HepG2 (cell line): ENCODE measurements around the gene IGFL2. TPM values are rescaled to one million over a fixed set of nuclear protein-coding genes. Genes with fewer than 3 reads are reported as not detected.

Experiments used
- BORCS8-MEF2B ChIP-seq: sonication (generic); formaldehyde crosslinking; IDR thresholded peaks from 2 replicates; pipeline ENCODE4 v1.8.0; 2022; ENCODE audit warnings: mild to moderate bottlenecking, missing genetic modification reagents
- HOXA7 ChIP-seq: sonication (generic); formaldehyde crosslinking; IDR thresholded peaks from 2 replicates; pipeline ENCODE4 v1.8.1; 2022; ENCODE audit warnings: mild to moderate bottlenecking, missing genetic modification reagents, moderate library complexity
- MEIS1 ChIP-seq: sonication (generic); formaldehyde crosslinking; IDR thresholded peaks from 2 replicates; pipeline ENCODE4 v1.9.0; 2021; ENCODE audit warnings: mild to moderate bottlenecking, missing genetic modification reagents, moderate library complexity, borderline replicate concordance
- MZF1 ChIP-seq: sonication (generic); formaldehyde crosslinking; IDR thresholded peaks from 2 replicates; pipeline ENCODE4 v1.8.1; 2023; ENCODE audit warnings: mild to moderate bottlenecking, missing genetic modification reagents, borderline replicate concordance
- U2AF2 ChIP-seq: fragments of 200-400 bp; formaldehyde crosslinking; IDR thresholded peaks from 2 replicates; pipeline ENCODE4 v1.6.1; 2017; ENCODE audit warnings: low read depth, mild to moderate bottlenecking, low read length
- ZFY ChIP-seq: sonication (generic); formaldehyde crosslinking; IDR thresholded peaks from 2 replicates; pipeline ENCODE4 v1.4.0; 2020; ENCODE audit warnings: missing genetic modification reagents
- ZFYVE20 ChIP-seq: sonication (generic); formaldehyde crosslinking; IDR thresholded peaks from 2 replicates; pipeline ENCODE4 v1.8.0; 2023; ENCODE audit warnings: low read depth, mild to moderate bottlenecking, moderate library complexity, missing genetic modification reagents, borderline replicate concordance
- ZNF20 ChIP-seq: sonication (generic); formaldehyde crosslinking; IDR thresholded peaks from 2 replicates; pipeline ENCODE4 v1.4.0; 2020; ENCODE audit warnings: mild to moderate bottlenecking, moderate library complexity, missing genetic modification reagents
- ZNF256 ChIP-seq: sonication (generic); formaldehyde crosslinking; conservative IDR thresholded peaks from 2 replicates; pipeline ENCODE4 v1.4.0; 2020; ENCODE audit warnings: missing genetic modification reagents
- ZNF460 ChIP-seq: sonication (generic); formaldehyde crosslinking; IDR thresholded peaks from 2 replicates; pipeline ENCODE4 v1.5.1; 2020; ENCODE audit warnings: missing genetic modification reagents, mild to moderate bottlenecking, borderline replicate concordance
- ZNF839 ChIP-seq: sonication (generic); formaldehyde crosslinking; IDR thresholded peaks from 2 replicates; pipeline ENCODE4 v1.4.0; 2020; ENCODE audit warnings: missing genetic modification reagents, mild to moderate bottlenecking, borderline replicate concordance
- ZSCAN25 ChIP-seq: sonication (generic); formaldehyde crosslinking; IDR thresholded peaks from 2 replicates; pipeline ENCODE4 v1.8.0; 2022; ENCODE audit warnings: mild to moderate bottlenecking, missing genetic modification reagents
- ZSCAN9 ChIP-seq: IDR thresholded peaks from 2 replicates; pipeline ENCODE4 v1.6.1; 2016; ENCODE audit warnings: borderline replicate concordance
- polyA plus RNA-seq, 8 experiments: library from polyadenylated mRNA; depleted of rRNA in 3 of 8; stranded (reverse) in 7 of 8; unstranded in 1 of 8; fragments of >200 nt; fragmentation: Illumina TruSeq in 4 of 8; extraction: Trizol in 4 of 8; gene quantifications; 2 replicates each; pipeline versions ENCODE4 v1.2.1 to v1.2.3, GENCODE V29; 2011 to 2016; ENCODE audit warnings: low read depth in 4 of 8, missing spikeins in 1 of 8, mixed read lengths in 1 of 8; ENCODE audit not compliant: insufficient read depth in 1 of 8
- total RNA-seq, 5 experiments: library from RNA; depleted of rRNA; stranded (reverse); fragments of >200 nt; fragmentation: Illumina TruSeq; extraction: Trizol; gene quantifications; 2 replicates each; pipeline ENCODE4 v1.2.3, GENCODE V29; 2016; ENCODE audit warnings: low read depth in 1 of 5
- TF ChIP-seq, protein P1 (sequence below): sonication (generic); formaldehyde crosslinking; IDR thresholded peaks from 2 replicates; pipeline ENCODE4 v1.4.0; 2020; ENCODE audit warnings: missing genetic modification reagents
- TF ChIP-seq, protein P2 (sequence below): sonication (generic); formaldehyde crosslinking; IDR thresholded peaks from 2 replicates; pipeline ENCODE4 v1.4.0; 2020; ENCODE audit warnings: missing genetic modification reagents, mild to moderate bottlenecking, borderline replicate concordance
- TF ChIP-seq, protein P3 (sequence below): IDR thresholded peaks from 2 replicates; pipeline ENCODE4 v1.6.1; 2016
- TF ChIP-seq, protein P4 (sequence below): sonication (generic); formaldehyde crosslinking; IDR thresholded peaks from 2 replicates; pipeline ENCODE4 v1.5.0; 2020; ENCODE audit warnings: missing genetic modification reagents
- TF ChIP-seq, protein P5 (sequence below): sonication (generic); formaldehyde crosslinking; IDR thresholded peaks from 2 replicates; pipeline ENCODE4 v1.8.0; 2022; ENCODE audit warnings: mild to moderate bottlenecking, missing genetic modification reagents, moderate library complexity
- TF ChIP-seq, protein P6 (sequence below): sonication (generic); formaldehyde crosslinking; IDR thresholded peaks from 2 replicates; pipeline ENCODE4 v1.9.0; 2021; ENCODE audit warnings: missing genetic modification reagents, borderline replicate concordance

Gene IGFL2
- total and polyA plus RNA-seq, 2 of the 13 experiments (the other 11 are each of a cell fraction or from before 2014, with no cell fraction given) = not detected

DNA sequence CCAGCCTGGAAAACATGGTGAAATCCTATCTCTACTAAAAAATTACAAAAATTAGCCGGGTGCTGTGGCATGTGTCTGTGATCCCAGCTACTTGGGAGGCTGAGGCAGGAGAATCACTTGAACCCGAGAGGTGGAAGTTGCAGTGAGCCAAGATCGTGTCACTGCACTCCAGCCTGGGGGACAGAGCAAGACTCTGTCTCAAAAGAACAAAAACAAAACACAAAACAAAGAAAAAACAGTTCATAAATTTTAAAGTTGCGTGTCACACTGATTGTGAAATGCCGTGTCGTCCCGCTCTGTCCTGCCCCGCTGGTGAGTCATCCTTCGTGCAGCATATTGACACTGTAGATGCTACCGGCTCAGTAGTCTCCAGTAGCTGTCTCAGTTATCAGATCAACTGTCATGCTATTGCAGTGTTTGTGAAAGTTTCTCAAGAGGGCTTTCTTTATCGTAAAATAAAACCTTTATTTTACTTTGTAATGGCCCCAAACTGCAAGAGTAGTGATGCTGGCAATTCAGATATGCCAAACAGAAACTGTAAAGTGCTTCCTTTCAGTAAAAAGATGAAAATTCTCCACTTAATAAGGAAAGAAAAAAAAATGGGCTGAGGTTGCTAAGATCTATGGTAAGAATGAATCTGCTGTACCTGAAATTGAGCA, 45.1 kb downstream of the IGFL2 start (continued):
- TF ChIP-seq, protein P1, sequence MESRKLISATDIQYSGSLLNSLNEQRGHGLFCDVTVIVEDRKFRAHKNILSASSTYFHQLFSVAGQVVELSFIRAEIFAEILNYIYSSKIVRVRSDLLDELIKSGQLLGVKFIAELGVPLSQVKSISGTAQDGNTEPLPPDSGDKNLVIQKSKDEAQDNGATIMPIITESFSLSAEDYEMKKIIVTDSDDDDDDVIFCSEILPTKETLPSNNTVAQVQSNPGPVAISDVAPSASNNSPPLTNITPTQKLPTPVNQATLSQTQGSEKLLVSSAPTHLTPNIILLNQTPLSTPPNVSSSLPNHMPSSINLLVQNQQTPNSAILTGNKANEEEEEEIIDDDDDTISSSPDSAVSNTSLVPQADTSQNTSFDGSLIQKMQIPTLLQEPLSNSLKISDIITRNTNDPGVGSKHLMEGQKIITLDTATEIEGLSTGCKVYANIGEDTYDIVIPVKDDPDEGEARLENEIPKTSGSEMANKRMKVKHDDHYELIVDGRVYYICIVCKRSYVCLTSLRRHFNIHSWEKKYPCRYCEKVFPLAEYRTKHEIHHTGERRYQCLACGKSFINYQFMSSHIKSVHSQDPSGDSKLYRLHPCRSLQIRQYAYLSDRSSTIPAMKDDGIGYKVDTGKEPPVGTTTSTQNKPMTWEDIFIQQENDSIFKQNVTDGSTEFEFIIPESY (CRISPR knock-in tag) = 0 out of 2 replicates have a peak, but pooled peaks have one; percentile 15
- TF ChIP-seq ZNF256 (CRISPR knock-in tag) (no peak), HOXA7 (CRISPR knock-in tag) (no peak), MEIS1 (CRISPR knock-in tag) (0 out of 2 replicates have a peak, but pooled peaks have one; percentile 20), BORCS8-MEF2B (CRISPR knock-in tag) (no peak), ZSCAN9 (CRISPR knock-in tag) (peak; percentile 42; the same call in 1 of the 2 replicates), MZF1 (no peak), ZNF460 (CRISPR knock-in tag) (no peak), U2AF2 (no peak), ZSCAN25 (no peak), ZNF20 (no peak), ZFY (CRISPR knock-in tag) (no peak), ZNF839 (CRISPR knock-in tag) (no peak), ZFYVE20 (CRISPR knock-in tag) (no peak)
- TF ChIP-seq, protein P2, sequence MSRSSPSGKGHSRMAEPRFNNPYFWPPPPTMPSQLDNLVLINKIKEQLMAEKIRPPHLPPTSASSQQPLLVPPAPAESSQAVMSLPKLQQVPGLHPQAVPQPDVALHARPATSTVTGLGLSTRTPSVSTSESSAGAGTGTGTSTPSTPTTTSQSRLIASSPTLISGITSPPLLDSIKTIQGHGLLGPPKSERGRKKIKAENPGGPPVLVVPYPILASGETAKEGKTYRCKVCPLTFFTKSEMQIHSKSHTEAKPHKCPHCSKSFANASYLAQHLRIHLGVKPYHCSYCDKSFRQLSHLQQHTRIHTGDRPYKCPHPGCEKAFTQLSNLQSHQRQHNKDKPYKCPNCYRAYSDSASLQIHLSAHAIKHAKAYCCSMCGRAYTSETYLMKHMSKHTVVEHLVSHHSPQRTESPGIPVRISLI = no peak
- TF ChIP-seq, protein P3, sequence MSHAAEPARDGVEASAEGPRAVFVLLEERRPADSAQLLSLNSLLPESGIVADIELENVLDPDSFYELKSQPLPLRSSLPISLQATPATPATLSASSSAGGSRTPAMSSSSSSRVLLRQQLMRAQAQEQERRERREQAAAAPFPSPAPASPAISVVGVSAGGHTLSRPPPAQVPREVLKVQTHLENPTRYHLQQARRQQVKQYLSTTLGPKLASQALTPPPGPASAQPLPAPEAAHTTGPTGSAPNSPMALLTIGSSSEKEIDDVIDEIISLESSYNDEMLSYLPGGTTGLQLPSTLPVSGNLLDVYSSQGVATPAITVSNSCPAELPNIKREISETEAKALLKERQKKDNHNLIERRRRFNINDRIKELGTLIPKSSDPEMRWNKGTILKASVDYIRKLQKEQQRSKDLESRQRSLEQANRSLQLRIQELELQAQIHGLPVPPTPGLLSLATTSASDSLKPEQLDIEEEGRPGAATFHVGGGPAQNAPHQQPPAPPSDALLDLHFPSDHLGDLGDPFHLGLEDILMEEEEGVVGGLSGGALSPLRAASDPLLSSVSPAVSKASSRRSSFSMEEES (CRISPR knock-in tag) = peak; percentile 59; the same call in 1 of the 2 replicates
- TF ChIP-seq, protein P4, sequence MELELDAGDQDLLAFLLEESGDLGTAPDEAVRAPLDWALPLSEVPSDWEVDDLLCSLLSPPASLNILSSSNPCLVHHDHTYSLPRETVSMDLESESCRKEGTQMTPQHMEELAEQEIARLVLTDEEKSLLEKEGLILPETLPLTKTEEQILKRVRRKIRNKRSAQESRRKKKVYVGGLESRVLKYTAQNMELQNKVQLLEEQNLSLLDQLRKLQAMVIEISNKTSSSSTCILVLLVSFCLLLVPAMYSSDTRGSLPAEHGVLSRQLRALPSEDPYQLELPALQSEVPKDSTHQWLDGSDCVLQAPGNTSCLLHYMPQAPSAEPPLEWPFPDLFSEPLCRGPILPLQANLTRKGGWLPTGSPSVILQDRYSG (CRISPR knock-in tag) = no peak
- TF ChIP-seq, protein P5, sequence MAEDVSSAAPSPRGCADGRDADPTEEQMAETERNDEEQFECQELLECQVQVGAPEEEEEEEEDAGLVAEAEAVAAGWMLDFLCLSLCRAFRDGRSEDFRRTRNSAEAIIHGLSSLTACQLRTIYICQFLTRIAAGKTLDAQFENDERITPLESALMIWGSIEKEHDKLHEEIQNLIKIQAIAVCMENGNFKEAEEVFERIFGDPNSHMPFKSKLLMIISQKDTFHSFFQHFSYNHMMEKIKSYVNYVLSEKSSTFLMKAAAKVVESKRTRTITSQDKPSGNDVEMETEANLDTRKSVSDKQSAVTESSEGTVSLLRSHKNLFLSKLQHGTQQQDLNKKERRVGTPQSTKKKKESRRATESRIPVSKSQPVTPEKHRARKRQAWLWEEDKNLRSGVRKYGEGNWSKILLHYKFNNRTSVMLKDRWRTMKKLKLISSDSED (CRISPR knock-in tag) = no peak
- TF ChIP-seq, protein P6, sequence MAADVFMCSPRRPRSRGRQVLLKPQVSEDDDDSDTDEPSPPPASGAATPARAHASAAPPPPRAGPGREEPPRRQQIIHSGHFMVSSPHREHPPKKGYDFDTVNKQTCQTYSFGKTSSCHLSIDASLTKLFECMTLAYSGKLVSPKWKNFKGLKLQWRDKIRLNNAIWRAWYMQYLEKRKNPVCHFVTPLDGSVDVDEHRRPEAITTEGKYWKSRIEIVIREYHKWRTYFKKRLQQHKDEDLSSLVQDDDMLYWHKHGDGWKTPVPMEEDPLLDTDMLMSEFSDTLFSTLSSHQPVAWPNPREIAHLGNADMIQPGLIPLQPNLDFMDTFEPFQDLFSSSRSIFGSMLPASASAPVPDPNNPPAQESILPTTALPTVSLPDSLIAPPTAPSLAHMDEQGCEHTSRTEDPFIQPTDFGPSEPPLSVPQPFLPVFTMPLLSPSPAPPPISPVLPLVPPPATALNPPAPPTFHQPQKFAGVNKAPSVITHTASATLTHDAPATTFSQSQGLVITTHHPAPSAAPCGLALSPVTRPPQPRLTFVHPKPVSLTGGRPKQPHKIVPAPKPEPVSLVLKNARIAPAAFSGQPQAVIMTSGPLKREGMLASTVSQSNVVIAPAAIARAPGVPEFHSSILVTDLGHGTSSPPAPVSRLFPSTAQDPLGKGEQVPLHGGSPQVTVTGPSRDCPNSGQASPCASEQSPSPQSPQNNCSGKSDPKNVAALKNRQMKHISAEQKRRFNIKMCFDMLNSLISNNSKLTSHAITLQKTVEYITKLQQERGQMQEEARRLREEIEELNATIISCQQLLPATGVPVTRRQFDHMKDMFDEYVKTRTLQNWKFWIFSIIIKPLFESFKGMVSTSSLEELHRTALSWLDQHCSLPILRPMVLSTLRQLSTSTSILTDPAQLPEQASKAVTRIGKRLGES (CRISPR knock-in tag) = no peak
